ENCODE results near the gene NRIP2.

GRCh38 chr12:2825132-2825531 is 9.7 kb downstream of the NRIP2 start:
- TF ChIP-seq POLR2A (IDR thresholded peaks at IDR 0.05; ENCODE audit: low read depth, low read length) (no peak), POLR2AphosphoS5 (IDR thresholded peaks at IDR 0.05; ENCODE audit: low read depth, low read length) (no peak)

Data from GM12892 (cell line).